VCaP (cell line): ENCODE measurements around the gene CTBP2.

Experiments
- H3K27ac ChIP-seq: fragments of 450-650 bp; 2 replicates; pipeline ENCODE4 v1.5.1; 2017
- TF ChIP-seq, protein P1 (sequence below): fragments of 450-650 bp; conservative IDR thresholded peaks from 2 replicates; pipeline ENCODE4 v1.5.1; 2017; ENCODE audit warnings: mild to moderate bottlenecking, moderate library complexity

The CTBP2 gene

DNA sequence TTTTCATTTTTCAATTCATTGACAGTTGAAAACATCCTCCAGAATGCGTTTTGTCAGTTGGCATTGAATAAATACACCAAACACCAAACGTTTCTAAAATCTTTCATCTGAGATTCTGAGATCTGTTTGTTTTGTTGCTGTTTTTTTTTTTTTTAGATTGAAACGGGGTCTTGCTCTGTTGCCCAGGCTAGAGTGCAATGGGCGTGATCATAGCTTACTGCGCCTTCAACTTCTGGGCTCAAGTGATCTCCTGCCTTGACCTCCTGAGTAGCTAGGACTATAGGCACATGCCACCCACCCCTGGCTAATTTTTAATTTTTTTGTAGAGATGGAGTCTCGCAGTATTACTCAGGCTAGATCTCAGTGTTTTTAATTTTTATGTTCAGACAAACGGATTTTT is 187.7 kb downstream of the CTBP2 start:
- no peak overlapping the region for H3K27ac ChIP-seq
- TF ChIP-seq, protein P1, sequence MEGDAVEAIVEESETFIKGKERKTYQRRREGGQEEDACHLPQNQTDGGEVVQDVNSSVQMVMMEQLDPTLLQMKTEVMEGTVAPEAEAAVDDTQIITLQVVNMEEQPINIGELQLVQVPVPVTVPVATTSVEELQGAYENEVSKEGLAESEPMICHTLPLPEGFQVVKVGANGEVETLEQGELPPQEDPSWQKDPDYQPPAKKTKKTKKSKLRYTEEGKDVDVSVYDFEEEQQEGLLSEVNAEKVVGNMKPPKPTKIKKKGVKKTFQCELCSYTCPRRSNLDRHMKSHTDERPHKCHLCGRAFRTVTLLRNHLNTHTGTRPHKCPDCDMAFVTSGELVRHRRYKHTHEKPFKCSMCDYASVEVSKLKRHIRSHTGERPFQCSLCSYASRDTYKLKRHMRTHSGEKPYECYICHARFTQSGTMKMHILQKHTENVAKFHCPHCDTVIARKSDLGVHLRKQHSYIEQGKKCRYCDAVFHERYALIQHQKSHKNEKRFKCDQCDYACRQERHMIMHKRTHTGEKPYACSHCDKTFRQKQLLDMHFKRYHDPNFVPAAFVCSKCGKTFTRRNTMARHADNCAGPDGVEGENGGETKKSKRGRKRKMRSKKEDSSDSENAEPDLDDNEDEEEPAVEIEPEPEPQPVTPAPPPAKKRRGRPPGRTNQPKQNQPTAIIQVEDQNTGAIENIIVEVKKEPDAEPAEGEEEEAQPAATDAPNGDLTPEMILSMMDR = no peak

DNA sequence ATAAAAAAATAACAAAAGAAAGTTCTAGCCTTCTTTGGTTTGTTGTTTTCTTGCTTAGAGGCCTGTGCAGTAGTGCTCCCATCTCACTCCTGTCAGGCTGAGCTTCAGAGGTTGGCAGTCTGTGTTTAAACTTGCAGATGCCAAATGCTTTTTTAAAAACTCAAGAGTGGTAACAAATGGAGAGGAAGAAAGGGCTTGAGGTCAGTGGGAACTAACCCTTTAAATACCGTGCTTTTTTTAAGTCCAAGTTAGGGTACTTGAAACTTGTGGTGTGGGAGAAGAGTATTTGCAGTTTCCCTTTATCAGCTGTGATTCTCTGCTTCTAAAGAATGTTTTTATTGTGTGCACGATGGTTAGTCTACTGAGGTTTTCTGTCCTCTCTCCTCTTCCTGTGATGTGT is 189.1 kb downstream of the CTBP2 start:
- TF ChIP-seq, protein P1 = no peak
- H3K27ac ChIP-seq = no peak overlapping the region

DNA sequence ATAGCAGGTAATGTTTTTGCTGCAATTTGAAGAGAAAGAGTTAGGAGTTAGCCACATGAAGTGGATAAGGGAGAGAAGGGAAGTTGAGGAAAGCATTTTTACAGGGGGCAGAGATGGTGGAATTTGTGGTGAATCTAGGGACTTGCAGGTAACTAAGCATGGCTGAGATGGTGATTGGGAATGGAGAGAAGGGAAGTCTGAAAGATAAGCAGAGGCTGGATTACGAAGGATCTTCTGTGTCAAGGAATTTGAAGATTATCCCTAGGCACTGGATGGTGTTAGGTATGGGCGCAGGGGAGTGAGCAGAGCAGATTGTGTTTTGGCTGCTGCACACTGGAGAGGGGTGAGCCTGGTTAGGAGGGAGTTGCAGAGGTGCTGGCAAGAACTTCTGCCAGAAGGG is 193.1 kb downstream of the CTBP2 start:
- no peak overlapping the region for H3K27ac ChIP-seq
- TF ChIP-seq, protein P1 = no peak

DNA sequence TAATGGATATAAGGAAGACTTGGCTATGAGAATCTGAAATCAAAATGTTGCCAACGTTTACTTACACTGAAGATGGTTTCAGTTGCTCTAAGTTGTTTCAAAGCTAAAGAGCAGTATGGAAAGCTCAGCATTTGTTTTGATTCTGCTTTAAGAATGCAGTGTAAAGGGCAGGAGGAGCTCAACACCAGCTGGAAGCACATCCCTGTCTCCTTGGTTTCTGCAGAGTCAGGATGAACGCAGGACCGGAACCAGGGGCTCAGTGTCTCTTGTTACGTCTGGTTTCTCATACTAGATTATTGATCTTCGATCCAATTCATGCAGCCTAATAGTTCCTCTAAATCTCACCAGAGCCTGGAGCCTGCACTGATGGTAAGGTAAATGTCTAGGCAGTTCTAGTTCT is 194.4 kb downstream of the CTBP2 start:
- TF ChIP-seq, protein P1 = no peak

DNA sequence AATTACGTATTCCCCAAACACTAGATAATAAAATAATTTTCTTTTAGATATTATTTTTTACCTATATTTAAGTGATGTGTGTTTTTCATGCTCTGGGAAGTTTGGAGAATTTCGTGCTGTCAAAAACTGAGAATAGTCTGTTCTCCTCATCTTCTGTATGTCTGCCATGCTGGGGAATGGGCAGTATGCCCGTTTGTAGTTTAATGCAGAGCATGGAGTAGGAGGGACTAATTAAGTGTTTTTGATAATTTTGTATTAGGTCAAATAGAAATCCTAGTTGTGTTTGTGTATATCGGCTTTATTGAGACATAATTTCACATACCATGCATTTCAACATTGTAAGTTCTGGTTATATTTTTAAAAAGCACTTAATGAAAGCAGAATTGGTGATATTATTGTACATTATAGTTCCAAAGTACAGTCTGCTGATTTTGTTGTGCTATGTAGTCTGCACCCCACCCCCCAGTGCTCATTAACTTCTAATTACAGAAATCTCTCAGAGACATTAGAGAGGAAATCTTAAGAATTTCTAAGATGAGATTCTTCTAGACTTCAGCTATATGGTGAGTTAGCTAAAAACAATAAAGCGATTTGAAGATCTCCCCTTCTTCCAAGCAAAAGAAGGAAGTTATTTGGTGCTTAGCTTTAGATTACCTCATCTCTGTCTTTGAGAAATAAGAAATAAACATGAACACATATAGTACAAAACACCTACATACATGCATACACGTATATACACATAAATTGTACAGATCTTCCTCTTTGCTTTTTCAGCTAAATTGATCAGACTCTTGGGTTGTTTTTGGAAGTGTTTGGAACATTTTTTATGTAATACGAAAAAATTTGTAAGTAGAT is 196.3 kb downstream of the CTBP2 start:
- H3K27ac ChIP-seq = no peak overlapping the region
- TF ChIP-seq, protein P1 = no peak

More for the DNA sequence above, 194.4 kb downstream of the CTBP2 start:
- no peak overlapping the region for H3K27ac ChIP-seq

DNA sequence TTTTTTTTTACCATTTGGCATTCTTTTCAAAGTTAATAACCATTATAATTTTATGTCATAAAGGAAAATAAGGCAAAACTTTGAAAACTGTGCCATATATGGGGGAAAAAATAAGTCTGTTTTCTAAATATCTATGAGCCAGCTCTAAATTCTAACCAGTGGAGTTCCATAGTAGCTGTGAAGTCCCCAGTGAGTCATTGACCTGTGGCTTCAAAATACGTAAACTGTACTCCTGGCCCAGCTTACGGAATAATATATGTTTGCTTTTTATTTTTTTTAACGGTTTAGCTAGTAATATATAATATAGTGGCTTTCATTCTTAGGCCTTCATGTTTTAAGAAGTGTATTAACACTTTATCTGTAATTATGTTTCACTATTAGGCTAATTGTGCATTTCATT is 197.9 kb downstream of the CTBP2 start:
- no peak overlapping the region for H3K27ac ChIP-seq
- TF ChIP-seq, protein P1 = no peak

DNA sequence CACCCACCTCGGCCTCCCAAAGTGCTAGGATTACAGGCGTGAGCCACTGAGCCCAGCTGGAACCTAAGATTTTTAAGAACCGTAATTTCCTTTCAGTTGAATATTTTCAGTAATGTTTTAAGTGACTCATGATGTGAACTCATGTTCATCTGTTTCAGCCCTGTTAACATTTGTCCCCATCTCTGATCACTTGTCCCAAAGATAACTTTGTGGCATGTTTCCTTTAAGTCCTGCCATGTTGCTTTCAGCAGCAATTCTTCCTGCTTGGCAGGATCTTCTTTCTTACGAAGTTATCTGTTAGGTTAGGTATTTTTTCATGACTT is 199.2 kb downstream of the CTBP2 start:
- H3K27ac ChIP-seq = no peak overlapping the region
- TF ChIP-seq, protein P1 = no peak
